CD4-positive, alpha-beta T cell (primary cell): ENCODE measurements around the gene ADGRD1. TPM values are rescaled to one million over a fixed set of nuclear protein-coding genes. Genes with fewer than 3 reads are reported as not detected.
A peak's percentile ranks its signal among the peaks of the same experiment; 100 is the strongest.

Source experiments
- ATAC-seq: fragments of 200-7000 bp; cut with Tn5 transposase; one replicate; pipeline ENCODE4 v1.10.0; 2022; ENCODE audit warnings: mild to moderate bottlenecking; ENCODE audit not compliant: poor library complexity
- CTCF ChIA-PET: fragments of 350-600 bp; sonication (Branson Sonifier 250); formaldehyde crosslinking; loops from one replicate; lab custom pipeline; 2021; ENCODE audit warnings: antibody characterized with exemption, inconsistent platforms; lab: Charles Lee
- POLR2A ChIA-PET: fragments of 350-600 bp; sonication (Branson Sonifier 250); formaldehyde crosslinking; loops from one replicate; lab custom pipeline; 2021; ENCODE audit warnings: antibody characterized with exemption, inconsistent platforms; lab: Charles Lee
- DNase-seq, 14 experiments: peaks; one replicate each; pipeline ENCODE4 v3.0.0-alpha.2; 2013 to 2020; ENCODE audit warnings: mixed read lengths in 2 of 14
- H3K27ac ChIP-seq, 2 donors: one replicate each; pipeline versions ENCODE4 v1.5.1 to v1.7.0; 2013; ENCODE audit warnings: low read length in 2 of 2, low read depth in 1 of 2, mild to moderate bottlenecking in 1 of 2
- H3K27me3 ChIP-seq, 2 experiments: 1 replicate in 1 of 2; 2 replicates in 1 of 2; pipeline versions ENCODE4 v1.6.1 to v1.7.0; 2013; ENCODE audit warnings: low read length in 2 of 2, control low read depth in 1 of 2, mild to moderate bottlenecking in 1 of 2, moderate library complexity in 1 of 2; ENCODE audit not compliant: insufficient read depth in 2 of 2, control insufficient read depth in 1 of 2
- H3K36me3 ChIP-seq: one replicate; pipeline ENCODE4 v1.6.1; 2013; ENCODE audit warnings: low read length, control low read depth; ENCODE audit not compliant: insufficient read depth
- H3K4me1 ChIP-seq: one replicate; pipeline ENCODE4 v1.6.1; 2013; ENCODE audit warnings: low read length, control low read depth; ENCODE audit not compliant: insufficient read depth
- H3K4me3 ChIP-seq: one replicate; pipeline ENCODE4 v1.5.1; 2013; ENCODE audit warnings: mild to moderate bottlenecking, low read length, moderate library complexity
- H3K9me3 ChIP-seq, 2 experiments: 1 replicate in 1 of 2; 2 replicates in 1 of 2; pipeline versions ENCODE4 v1.6.1 to v1.7.0; 2013; ENCODE audit warnings: low read length in 2 of 2, mild to moderate bottlenecking in 2 of 2, control low read depth in 1 of 2, moderate library complexity in 1 of 2; ENCODE audit not compliant: control insufficient read depth in 1 of 2, insufficient read depth in 1 of 2
- H3K27ac Mint-ChIP-seq: one replicate; pipeline ENCODE4 v1.8.0; 2020; ENCODE audit warnings: mixed read lengths
- H3K27me3 Mint-ChIP-seq: one replicate; pipeline ENCODE4 v1.8.0; 2021; ENCODE audit warnings: mixed read lengths
- H3K36me3 Mint-ChIP-seq: one replicate; pipeline ENCODE4 v1.8.0; 2021; ENCODE audit warnings: low read depth, mixed read lengths
- H3K4me1 Mint-ChIP-seq: one replicate; pipeline ENCODE4 v1.8.0; 2021; ENCODE audit warnings: low read depth, mixed read lengths
- H3K4me3 Mint-ChIP-seq: one replicate; pipeline ENCODE4 v1.8.0; 2020; ENCODE audit warnings: mild to moderate bottlenecking, mixed read lengths
- H3K9me3 Mint-ChIP-seq: one replicate; pipeline ENCODE4 v1.8.0; 2020; ENCODE audit warnings: mixed read lengths
- CTCF ChIP-seq: fragments of 200-600 bp; IDR thresholded peaks from one replicate; pipeline ENCODE4 v1.8.0; 2022; ENCODE audit warnings: antibody characterized with exemption, mild to moderate bottlenecking
- intact Hi-C, 2 experiments: fragments of 100-400 bp; cut with DNase I in 1 of 2; cut with micrococcal nuclease in 1 of 2; formaldehyde crosslinking; loops; one replicate each; pipeline versions ENCODE4 v1.15.1 to v1.9.0; 2023 to 2025; cut with DNase I, micrococcal nuclease
- total RNA-seq, 174 experiments: library from RNA in 2 of 174; stranded (reverse) in 2 of 174; gene quantifications; one replicate each; pipeline ENCODE4 v1.2.3 and lab custom pipeline; 2021 to 2026

ADGRD1 gene
- total RNA-seq, 2 experiments from 2014 or later: 0.22 TPM; not detected in 1

- no peak for ATAC-seq
- intact Hi-C loops: no loop called here
- Mint-ChIP-seq H3K36me3 (no peaks in the 10 kb centered on the region), H3K9me3 (no peaks in the 10 kb centered on the region), H3K27ac (no peak overlapping the region), H3K4me3 (no peak overlapping the region), H3K27me3 (no peaks in the 10 kb centered on the region), H3K4me1 (no peaks in the 10 kb centered on the region)
- no peaks in the 10 kb centered on the region for H3K36me3 ChIP-seq
- H3K27me3 ChIP-seq: no peaks in the 10 kb centered on the region
- peaks cover 0 to 12% of the 10 kb centered on the region in 2 experiments for H3K9me3 ChIP-seq
- no peaks in the 10 kb centered on the region for H3K4me1 ChIP-seq
- no peak for DNase-seq
- TF ChIP-seq CTCF: no peak
- CTCF ChIA-PET: no interaction called here
- no peak overlapping the region for H3K4me3 ChIP-seq
- no peak overlapping the region for H3K27ac ChIP-seq
- POLR2A ChIA-PET: no interaction called here
Measured at GRCh38 chr12:131038961-131039950, 85.5 kb downstream of the ADGRD1 start.

- H3K4me1 Mint-ChIP-seq: no peaks in the 10 kb centered on the region
- H3K27me3 Mint-ChIP-seq: no peaks in the 10 kb centered on the region
- CTCF ChIA-PET: no interaction called here
- no peaks in the 10 kb centered on the region for H3K36me3 Mint-ChIP-seq
- POLR2A ChIA-PET: no interaction called here
- no peaks in the 10 kb centered on the region for H3K9me3 Mint-ChIP-seq
- no peak overlapping the region for H3K27ac Mint-ChIP-seq
- H3K4me1 ChIP-seq: no peaks in the 10 kb centered on the region
- DNase-seq (peak in 1 of 14 experiments; percentile 12), ATAC-seq (no peak)
- no peak overlapping the region for H3K27ac ChIP-seq
- no peak overlapping the region for H3K4me3 ChIP-seq
- no peaks in the 10 kb centered on the region for H3K27me3 ChIP-seq
- no peak for TF ChIP-seq CTCF
- H3K9me3 ChIP-seq: peaks cover 0 to 19% of the 10 kb centered on the region in 2 experiments
- intact Hi-C loops: no loop called here
- no peak overlapping the region for H3K4me3 Mint-ChIP-seq
- no peaks in the 10 kb centered on the region for H3K36me3 ChIP-seq
Measured at GRCh38 chr12:131040491-131040890, 86.8 kb downstream of the ADGRD1 start.

GRCh38 chr12:131041216-131041967 is 87.7 kb downstream of the ADGRD1 start:
- intact Hi-C loops: no loop called here
- DNase-seq (no peak), ATAC-seq (no peak)
- Mint-ChIP-seq H3K27ac (no peak overlapping the region), H3K4me1 (no peaks in the 10 kb centered on the region), H3K27me3 (no peaks in the 10 kb centered on the region), H3K36me3 (no peaks in the 10 kb centered on the region), H3K4me3 (no peak overlapping the region), H3K9me3 (no peaks in the 10 kb centered on the region)
- H3K36me3 ChIP-seq: no peaks in the 10 kb centered on the region
- H3K27ac ChIP-seq: no peak overlapping the region
- no peak overlapping the region for H3K4me3 ChIP-seq
- CTCF ChIA-PET: no interaction called here
- no peaks in the 10 kb centered on the region for H3K4me1 ChIP-seq
- POLR2A ChIA-PET: no interaction called here
- H3K27me3 ChIP-seq: no peaks in the 10 kb centered on the region
- TF ChIP-seq CTCF: no peak
- peaks cover 0 to 17% of the 10 kb centered on the region in 2 experiments for H3K9me3 ChIP-seq
